ENCODE results near the gene LYZL6.
"Not testable (repeated sequence)": the region's sequence is repeated elsewhere in the genome, so short reads cannot be mapped to it uniquely, and the experiment has no call there.

The LYZL6 gene

GRCh38 chr17:35900708-35901480 is 42.6 kb downstream of the LYZL6 start:
- no peak overlapping the region for H3K9ac ChIP-seq (ENCODE audit: low read depth, low read length)
- no peak overlapping the region for H2AFZ ChIP-seq (ENCODE audit: low read depth, low read length)
- ATAC-seq (ENCODE audit: insufficient read depth, low read depth) = no peak

DNA sequence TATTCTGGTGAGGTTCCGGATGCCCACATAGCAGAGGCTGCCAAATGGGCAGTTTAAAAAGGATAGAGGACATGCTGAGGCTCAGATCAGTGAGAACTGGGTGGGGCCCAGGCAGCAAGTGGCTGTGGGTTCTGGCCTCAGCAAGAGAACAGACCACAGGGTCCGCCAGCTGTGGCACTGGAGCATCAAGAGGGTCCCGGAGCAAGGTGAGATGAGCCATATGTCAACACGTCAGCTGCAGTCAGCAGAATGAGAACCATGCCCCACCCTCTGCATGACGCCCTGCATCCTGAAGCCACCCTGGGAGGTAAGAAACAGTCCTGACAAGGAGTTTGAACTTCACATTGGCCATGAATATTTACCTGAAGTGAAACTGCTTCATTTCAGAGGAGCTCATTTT is 43.2 kb downstream of the LYZL6 start:
- H3K9me3 ChIP-seq (ENCODE audit: insufficient read depth, low read length, severe bottlenecking) = no peaks in the 10 kb centered on the region
- H3K27ac ChIP-seq (ENCODE audit: low read length) = no peak overlapping the region
- H3K4me1 ChIP-seq (ENCODE audit: insufficient read depth, low read length) = peaks cover 18% of the 10 kb centered on the region
- TF ChIP-seq EZH2 (IDR thresholded peaks at IDR 0.05; ENCODE audit: borderline replicate concordance, low read depth, low read length, severe bottlenecking) (no peak), CTCF (IDR thresholded peaks at IDR 0.05; ENCODE audit: borderline replicate concordance, extremely low read depth, low read length, poor library complexity, severe bottlenecking) (no peak)
- ATAC-seq (ENCODE audit: insufficient read depth, low read depth) = no peak
- no peak overlapping the region for H3K9ac ChIP-seq (ENCODE audit: low read depth, low read length)
- no peaks in the 10 kb centered on the region for H3K27me3 ChIP-seq (ENCODE audit: insufficient read depth, low read length, poor library complexity)
- no peaks in the 10 kb centered on the region for H3K79me2 ChIP-seq (ENCODE audit: insufficient read depth, low read length)
- DNase-seq = no peak
- H4K20me1 ChIP-seq (ENCODE audit: insufficient read depth, low read length) = no peaks in the 10 kb centered on the region
- H3K4me3 ChIP-seq (ENCODE audit: low read depth in 1 of 2, low read length in 2 of 2) = no peak overlapping the region
- H3K36me3 ChIP-seq (ENCODE audit: insufficient read depth, low read length) = no peaks in the 10 kb centered on the region
- no peak overlapping the region for H2AFZ ChIP-seq (ENCODE audit: low read depth, low read length)
- no peak overlapping the region for H3K4me2 ChIP-seq (ENCODE audit: insufficient read depth, low read length)

More at GRCh38 chr17:35900708-35901480, 42.6 kb downstream of the LYZL6 start:
- Histone ChIP-seq H3K27me3 (ENCODE audit: insufficient read depth, low read length, poor library complexity) (no peaks in the 10 kb centered on the region), H3K79me2 (ENCODE audit: insufficient read depth, low read length) (no peaks in the 10 kb centered on the region), H3K4me1 (ENCODE audit: insufficient read depth, low read length) (peaks cover 18% of the 10 kb centered on the region), H3K4me2 (ENCODE audit: insufficient read depth, low read length) (no peak overlapping the region), H3K27ac (ENCODE audit: low read length) (no peak overlapping the region), H3K4me3 (ENCODE audit: low read depth in 1 of 2, low read length in 2 of 2) (no peak overlapping the region), H3K9me3 (ENCODE audit: insufficient read depth, low read length, severe bottlenecking) (no peaks in the 10 kb centered on the region), H4K20me1 (ENCODE audit: insufficient read depth, low read length) (no peaks in the 10 kb centered on the region), H3K36me3 (ENCODE audit: insufficient read depth, low read length) (no peaks in the 10 kb centered on the region)
- no peak for TF ChIP-seq EZH2 (IDR thresholded peaks at IDR 0.05; ENCODE audit: borderline replicate concordance, low read depth, low read length, severe bottlenecking)
- no peak for TF ChIP-seq CTCF (IDR thresholded peaks at IDR 0.05; ENCODE audit: borderline replicate concordance, extremely low read depth, low read length, poor library complexity, severe bottlenecking)
- DNase-seq = no peak

GRCh38 chr17:35898283-35899070 is 45.0 kb downstream of the LYZL6 start:
- Histone ChIP-seq H3K27me3 (ENCODE audit: insufficient read depth, low read length, poor library complexity) (no peaks in the 10 kb centered on the region), H3K36me3 (ENCODE audit: insufficient read depth, low read length) (no peaks in the 10 kb centered on the region), H3K79me2 (ENCODE audit: insufficient read depth, low read length) (no peaks in the 10 kb centered on the region), H3K9ac (ENCODE audit: low read depth, low read length) (peak overlapping the region; percentile 12; the same call in 1 of the 2 replicates), H3K4me3 (ENCODE audit: low read depth in 1 of 2, low read length in 2 of 2) (no peak overlapping the region), H3K27ac (ENCODE audit: low read length) (peak overlapping the region; percentile 77), H3K4me1 (ENCODE audit: insufficient read depth, low read length) (peaks cover 18% of the 10 kb centered on the region), H3K4me2 (ENCODE audit: insufficient read depth, low read length) (peak overlapping the region; percentile 18; the same call in 1 of the 2 replicates), H4K20me1 (ENCODE audit: insufficient read depth, low read length) (no peaks in the 10 kb centered on the region), H3K9me3 (ENCODE audit: insufficient read depth, low read length, severe bottlenecking) (no peaks in the 10 kb centered on the region), H2AFZ (ENCODE audit: low read depth, low read length) (peak overlapping the region; percentile 8; the same call in 1 of the 2 replicates)
- ATAC-seq (ENCODE audit: insufficient read depth, low read depth) (peak; percentile 88), DNase-seq (peak; percentile 76)
- no peak for TF ChIP-seq CTCF (IDR thresholded peaks at IDR 0.05; ENCODE audit: borderline replicate concordance, extremely low read depth, low read length, poor library complexity, severe bottlenecking)
- TF ChIP-seq EZH2 (IDR thresholded peaks at IDR 0.05; ENCODE audit: borderline replicate concordance, low read depth, low read length, severe bottlenecking) = no peak

DNA sequence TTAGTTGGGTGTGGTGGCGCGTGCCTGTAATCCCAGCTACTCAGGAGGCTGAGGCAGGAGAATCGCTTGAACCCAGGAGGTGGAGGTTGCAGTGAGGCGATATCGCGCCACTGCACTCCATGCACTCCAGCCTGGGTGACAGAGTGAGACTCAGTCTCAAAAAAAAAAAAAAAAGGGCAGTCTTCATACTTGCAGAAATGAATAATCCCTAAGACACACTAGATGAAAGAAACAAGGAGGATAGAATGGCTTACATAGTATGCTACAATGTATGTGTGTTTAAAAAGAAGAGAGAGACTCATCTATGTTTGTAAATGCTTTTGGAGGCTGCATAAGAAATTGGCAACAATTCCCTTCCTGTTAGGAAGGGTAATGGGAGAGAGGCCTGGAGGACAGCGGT is 45.7 kb downstream of the LYZL6 start:
- not testable (repeated sequence) for H3K4me3 ChIP-seq (ENCODE audit: low read depth in 1 of 2, low read length in 2 of 2); H3K4me2 ChIP-seq (ENCODE audit: insufficient read depth, low read length); H3K36me3 ChIP-seq (ENCODE audit: insufficient read depth, low read length); H3K27me3 ChIP-seq (ENCODE audit: insufficient read depth, low read length, poor library complexity); H3K9me3 ChIP-seq (ENCODE audit: insufficient read depth, low read length, severe bottlenecking); H3K79me2 ChIP-seq (ENCODE audit: insufficient read depth, low read length); H3K27ac ChIP-seq (ENCODE audit: low read length); H3K9ac ChIP-seq (ENCODE audit: low read depth, low read length); ATAC-seq (ENCODE audit: insufficient read depth, low read depth); DNase-seq; H2AFZ ChIP-seq (ENCODE audit: low read depth, low read length); H4K20me1 ChIP-seq (ENCODE audit: insufficient read depth, low read length)
- H3K4me1 ChIP-seq (ENCODE audit: insufficient read depth, low read length) = peaks cover 18% of the 10 kb centered on the region
